ENCODE measurements around the gene RHPN2.

DNA sequence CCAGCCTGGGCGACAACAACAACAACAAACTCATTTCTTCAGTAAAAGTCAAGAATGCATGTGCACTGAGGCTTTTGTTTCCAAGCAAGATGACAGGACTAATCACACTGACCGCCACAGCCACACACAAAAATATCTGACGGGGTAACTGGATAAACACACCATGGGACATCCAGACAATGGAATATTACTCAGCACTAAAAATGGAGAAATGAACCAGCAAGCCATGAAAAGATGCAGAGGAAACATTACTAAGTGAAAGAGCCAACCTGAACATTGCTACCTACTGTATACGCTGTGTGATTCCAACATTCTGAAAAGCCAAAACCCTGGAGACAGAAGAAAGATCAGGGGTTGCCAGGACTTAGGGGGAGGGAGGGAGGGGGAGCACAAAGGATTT lies 56.0 kb downstream of the RHPN2 start:
- TF ChIP-seq TCF12 (IDR thresholded peaks at IDR 0.05; ENCODE audit: low read depth) (no peak), EP300 (IDR thresholded peaks at IDR 0.05; ENCODE audit: borderline replicate concordance) (no peak), TEAD4 (IDR thresholded peaks at IDR 0.05) (no peak), TAF1 (IDR thresholded peaks at IDR 0.05; ENCODE audit: low read depth) (no peak), EGR1 (IDR thresholded peaks at IDR 0.05) (no peak), FOXM1 (IDR thresholded peaks at IDR 0.05; ENCODE audit: borderline replicate concordance, low read depth) (no peak), YY1 (IDR thresholded peaks at IDR 0.05; ENCODE audit: low read depth) (no peak), CEBPB (IDR thresholded peaks at IDR 0.05) (no peak), RAD21 (IDR thresholded peaks at IDR 0.05; ENCODE audit: low read depth) (no peak), CREB1 (IDR thresholded peaks at IDR 0.05; ENCODE audit: low read depth) (no peak)
- TF ChIP-seq, protein P1, sequence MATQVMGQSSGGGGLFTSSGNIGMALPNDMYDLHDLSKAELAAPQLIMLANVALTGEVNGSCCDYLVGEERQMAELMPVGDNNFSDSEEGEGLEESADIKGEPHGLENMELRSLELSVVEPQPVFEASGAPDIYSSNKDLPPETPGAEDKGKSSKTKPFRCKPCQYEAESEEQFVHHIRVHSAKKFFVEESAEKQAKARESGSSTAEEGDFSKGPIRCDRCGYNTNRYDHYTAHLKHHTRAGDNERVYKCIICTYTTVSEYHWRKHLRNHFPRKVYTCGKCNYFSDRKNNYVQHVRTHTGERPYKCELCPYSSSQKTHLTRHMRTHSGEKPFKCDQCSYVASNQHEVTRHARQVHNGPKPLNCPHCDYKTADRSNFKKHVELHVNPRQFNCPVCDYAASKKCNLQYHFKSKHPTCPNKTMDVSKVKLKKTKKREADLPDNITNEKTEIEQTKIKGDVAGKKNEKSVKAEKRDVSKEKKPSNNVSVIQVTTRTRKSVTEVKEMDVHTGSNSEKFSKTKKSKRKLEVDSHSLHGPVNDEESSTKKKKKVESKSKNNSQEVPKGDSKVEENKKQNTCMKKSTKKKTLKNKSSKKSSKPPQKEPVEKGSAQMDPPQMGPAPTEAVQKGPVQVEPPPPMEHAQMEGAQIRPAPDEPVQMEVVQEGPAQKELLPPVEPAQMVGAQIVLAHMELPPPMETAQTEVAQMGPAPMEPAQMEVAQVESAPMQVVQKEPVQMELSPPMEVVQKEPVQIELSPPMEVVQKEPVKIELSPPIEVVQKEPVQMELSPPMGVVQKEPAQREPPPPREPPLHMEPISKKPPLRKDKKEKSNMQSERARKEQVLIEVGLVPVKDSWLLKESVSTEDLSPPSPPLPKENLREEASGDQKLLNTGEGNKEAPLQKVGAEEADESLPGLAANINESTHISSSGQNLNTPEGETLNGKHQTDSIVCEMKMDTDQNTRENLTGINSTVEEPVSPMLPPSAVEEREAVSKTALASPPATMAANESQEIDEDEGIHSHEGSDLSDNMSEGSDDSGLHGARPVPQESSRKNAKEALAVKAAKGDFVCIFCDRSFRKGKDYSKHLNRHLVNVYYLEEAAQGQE (IDR thresholded peaks at IDR 0.05; ENCODE audit: low read depth), result no peak
- TF ChIP-seq, protein P2, sequence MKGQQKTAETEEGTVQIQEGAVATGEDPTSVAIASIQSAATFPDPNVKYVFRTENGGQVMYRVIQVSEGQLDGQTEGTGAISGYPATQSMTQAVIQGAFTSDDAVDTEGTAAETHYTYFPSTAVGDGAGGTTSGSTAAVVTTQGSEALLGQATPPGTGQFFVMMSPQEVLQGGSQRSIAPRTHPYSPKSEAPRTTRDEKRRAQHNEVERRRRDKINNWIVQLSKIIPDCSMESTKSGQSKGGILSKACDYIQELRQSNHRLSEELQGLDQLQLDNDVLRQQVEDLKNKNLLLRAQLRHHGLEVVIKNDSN (IDR thresholded peaks at IDR 0.05), result no peak
- TF ChIP-seq, protein P3, sequence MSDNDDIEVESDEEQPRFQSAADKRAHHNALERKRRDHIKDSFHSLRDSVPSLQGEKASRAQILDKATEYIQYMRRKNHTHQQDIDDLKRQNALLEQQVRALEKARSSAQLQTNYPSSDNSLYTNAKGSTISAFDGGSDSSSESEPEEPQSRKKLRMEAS (IDR thresholded peaks at IDR 0.05), result no peak
